ENCODE measurements around the gene TEK.

Gene TEK

DNA sequence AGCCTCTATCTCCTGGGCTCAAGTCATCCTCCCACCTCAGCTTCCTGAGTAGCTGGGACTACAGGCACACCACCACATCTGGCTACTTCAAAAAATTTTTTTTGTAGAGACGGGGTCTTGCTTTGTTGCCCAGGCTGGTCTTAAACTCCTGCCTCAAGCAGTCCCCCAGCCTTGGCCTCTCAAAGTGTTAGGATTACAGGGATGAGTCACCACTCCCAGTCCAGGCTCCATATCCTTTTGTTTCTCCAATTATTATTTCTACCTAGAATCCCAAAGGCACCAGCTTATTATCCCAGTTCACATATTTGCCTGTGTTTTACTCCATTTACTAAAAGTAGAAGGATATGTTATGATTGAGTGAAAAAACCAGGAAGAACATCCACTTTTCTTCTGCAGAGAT lies 84.9 kb downstream of the TEK start:
- no peak for TF ChIP-seq YY1 (IDR thresholded peaks at IDR 0.05; ENCODE audit: low read depth)
- TF ChIP-seq USF1 (IDR thresholded peaks at IDR 0.05), result no peak
- no peak for TF ChIP-seq EGR1 (IDR thresholded peaks at IDR 0.05)
- no peak for TF ChIP-seq FOXM1 (IDR thresholded peaks at IDR 0.05; ENCODE audit: borderline replicate concordance, low read depth)
- no peak for TF ChIP-seq ZBTB7A (IDR thresholded peaks at IDR 0.05; ENCODE audit: low read depth)
- TF ChIP-seq, protein P1, sequence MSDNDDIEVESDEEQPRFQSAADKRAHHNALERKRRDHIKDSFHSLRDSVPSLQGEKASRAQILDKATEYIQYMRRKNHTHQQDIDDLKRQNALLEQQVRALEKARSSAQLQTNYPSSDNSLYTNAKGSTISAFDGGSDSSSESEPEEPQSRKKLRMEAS (IDR thresholded peaks at IDR 0.05), result no peak
- no peak for TF ChIP-seq CEBPB (IDR thresholded peaks at IDR 0.05)
- no peak for TF ChIP-seq TCF12 (IDR thresholded peaks at IDR 0.05; ENCODE audit: low read depth)
- no peak for TF ChIP-seq CREB1 (IDR thresholded peaks at IDR 0.05; ENCODE audit: low read depth)
- TF ChIP-seq NFIC (IDR thresholded peaks at IDR 0.05), result no peak
- no peak for TF ChIP-seq TEAD4 (IDR thresholded peaks at IDR 0.05)
- no peak for TF ChIP-seq EP300 (IDR thresholded peaks at IDR 0.05; ENCODE audit: borderline replicate concordance)
- TF ChIP-seq, protein P2, sequence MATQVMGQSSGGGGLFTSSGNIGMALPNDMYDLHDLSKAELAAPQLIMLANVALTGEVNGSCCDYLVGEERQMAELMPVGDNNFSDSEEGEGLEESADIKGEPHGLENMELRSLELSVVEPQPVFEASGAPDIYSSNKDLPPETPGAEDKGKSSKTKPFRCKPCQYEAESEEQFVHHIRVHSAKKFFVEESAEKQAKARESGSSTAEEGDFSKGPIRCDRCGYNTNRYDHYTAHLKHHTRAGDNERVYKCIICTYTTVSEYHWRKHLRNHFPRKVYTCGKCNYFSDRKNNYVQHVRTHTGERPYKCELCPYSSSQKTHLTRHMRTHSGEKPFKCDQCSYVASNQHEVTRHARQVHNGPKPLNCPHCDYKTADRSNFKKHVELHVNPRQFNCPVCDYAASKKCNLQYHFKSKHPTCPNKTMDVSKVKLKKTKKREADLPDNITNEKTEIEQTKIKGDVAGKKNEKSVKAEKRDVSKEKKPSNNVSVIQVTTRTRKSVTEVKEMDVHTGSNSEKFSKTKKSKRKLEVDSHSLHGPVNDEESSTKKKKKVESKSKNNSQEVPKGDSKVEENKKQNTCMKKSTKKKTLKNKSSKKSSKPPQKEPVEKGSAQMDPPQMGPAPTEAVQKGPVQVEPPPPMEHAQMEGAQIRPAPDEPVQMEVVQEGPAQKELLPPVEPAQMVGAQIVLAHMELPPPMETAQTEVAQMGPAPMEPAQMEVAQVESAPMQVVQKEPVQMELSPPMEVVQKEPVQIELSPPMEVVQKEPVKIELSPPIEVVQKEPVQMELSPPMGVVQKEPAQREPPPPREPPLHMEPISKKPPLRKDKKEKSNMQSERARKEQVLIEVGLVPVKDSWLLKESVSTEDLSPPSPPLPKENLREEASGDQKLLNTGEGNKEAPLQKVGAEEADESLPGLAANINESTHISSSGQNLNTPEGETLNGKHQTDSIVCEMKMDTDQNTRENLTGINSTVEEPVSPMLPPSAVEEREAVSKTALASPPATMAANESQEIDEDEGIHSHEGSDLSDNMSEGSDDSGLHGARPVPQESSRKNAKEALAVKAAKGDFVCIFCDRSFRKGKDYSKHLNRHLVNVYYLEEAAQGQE (IDR thresholded peaks at IDR 0.05; ENCODE audit: low read depth), result no peak
- no peak for TF ChIP-seq TAF1 (IDR thresholded peaks at IDR 0.05; ENCODE audit: low read depth)
- no peak for TF ChIP-seq RAD21 (IDR thresholded peaks at IDR 0.05; ENCODE audit: low read depth)

DNA sequence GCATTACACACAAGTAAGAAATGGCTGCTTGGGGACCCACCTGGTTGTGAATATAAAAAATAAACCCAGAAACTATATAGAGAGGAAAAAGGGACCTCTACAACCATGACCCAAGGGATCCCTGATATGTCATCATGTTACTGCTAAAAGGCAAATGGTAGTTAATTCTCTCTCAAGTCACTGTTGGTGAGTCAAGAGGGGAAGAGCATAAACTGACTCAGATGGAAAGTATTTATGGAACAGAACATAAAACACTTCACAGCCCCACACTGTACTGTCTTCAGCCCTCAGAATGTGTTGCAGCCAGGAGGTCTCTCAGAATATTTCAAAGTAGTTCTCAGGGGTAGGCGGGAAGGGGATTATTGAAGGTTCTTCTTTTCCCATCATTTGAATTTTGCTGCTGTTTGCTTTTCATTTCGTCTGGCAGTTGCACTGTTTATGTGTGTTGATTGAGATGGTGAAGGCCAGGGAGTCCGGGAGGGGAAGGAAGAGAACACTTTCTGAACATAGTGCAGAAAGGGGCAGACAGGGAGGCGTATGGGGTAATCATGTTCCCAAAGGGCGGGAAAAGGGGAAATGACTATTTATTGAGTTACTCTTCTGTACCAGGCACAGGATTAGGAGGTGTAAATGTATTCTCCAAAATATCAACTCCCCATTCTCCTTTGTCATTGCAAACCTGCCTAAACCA lies 85.5 kb downstream of the TEK start:
- TF ChIP-seq NFIC (IDR thresholded peaks at IDR 0.05), result no peak
- no peak for TF ChIP-seq YY1 (IDR thresholded peaks at IDR 0.05; ENCODE audit: low read depth)
- TF ChIP-seq CEBPB (IDR thresholded peaks at IDR 0.05), result no peak
- TF ChIP-seq FOXM1 (IDR thresholded peaks at IDR 0.05; ENCODE audit: borderline replicate concordance, low read depth), result no peak
- no peak for TF ChIP-seq CREB1 (IDR thresholded peaks at IDR 0.05; ENCODE audit: low read depth)
- TF ChIP-seq, protein P2 (IDR thresholded peaks at IDR 0.05; ENCODE audit: low read depth), result no peak
- TF ChIP-seq ZBTB7A (IDR thresholded peaks at IDR 0.05; ENCODE audit: low read depth), result no peak
- TF ChIP-seq RAD21 (IDR thresholded peaks at IDR 0.05; ENCODE audit: low read depth), result no peak
- TF ChIP-seq TAF1 (IDR thresholded peaks at IDR 0.05; ENCODE audit: low read depth), result no peak
- no peak for TF ChIP-seq TEAD4 (IDR thresholded peaks at IDR 0.05)
- TF ChIP-seq TCF12 (IDR thresholded peaks at IDR 0.05; ENCODE audit: low read depth), result no peak
- no peak for TF ChIP-seq EP300 (IDR thresholded peaks at IDR 0.05; ENCODE audit: borderline replicate concordance)
- no peak for TF ChIP-seq USF1 (IDR thresholded peaks at IDR 0.05)
- TF ChIP-seq EGR1 (IDR thresholded peaks at IDR 0.05), result no peak
- TF ChIP-seq, protein P1 (IDR thresholded peaks at IDR 0.05), result no peak

- TF ChIP-seq EP300 (IDR thresholded peaks at IDR 0.05; ENCODE audit: borderline replicate concordance) (no peak), FOXM1 (IDR thresholded peaks at IDR 0.05; ENCODE audit: borderline replicate concordance, low read depth) (no peak), TCF12 (IDR thresholded peaks at IDR 0.05; ENCODE audit: low read depth) (no peak), ZBTB7A (IDR thresholded peaks at IDR 0.05; ENCODE audit: low read depth) (no peak), CEBPB (IDR thresholded peaks at IDR 0.05) (no peak), RAD21 (IDR thresholded peaks at IDR 0.05; ENCODE audit: low read depth) (no peak), USF1 (IDR thresholded peaks at IDR 0.05) (no peak), TEAD4 (IDR thresholded peaks at IDR 0.05) (no peak), YY1 (IDR thresholded peaks at IDR 0.05; ENCODE audit: low read depth) (no peak), NFIC (IDR thresholded peaks at IDR 0.05) (no peak), TAF1 (IDR thresholded peaks at IDR 0.05; ENCODE audit: low read depth) (no peak), CREB1 (IDR thresholded peaks at IDR 0.05; ENCODE audit: low read depth) (no peak), EGR1 (IDR thresholded peaks at IDR 0.05) (no peak)
- TF ChIP-seq, protein P2 (IDR thresholded peaks at IDR 0.05; ENCODE audit: low read depth), result no peak
- TF ChIP-seq, protein P1 (IDR thresholded peaks at IDR 0.05), result no peak
Measured at GRCh38 chr9:27195191-27195590, 86.2 kb downstream of the TEK start.

Measured in Ishikawa (cell line).